K562 (cell line): ENCODE data around the gene NARF. TPM values are rescaled to one million over a fixed set of nuclear protein-coding genes. Genes with fewer than 3 reads are reported as not detected.

Source experiments
- BRD4 ChIP-seq: fragments of 200-600 bp; sonication (generic); IDR thresholded peaks from 2 replicates; pipeline ENCODE4 v1.6.1; 2017; ENCODE audit warnings: inconsistent platforms
- CBX3 ChIP-seq, 2 experiments: IDR thresholded peaks; 1 replicate in 1 of 2; 2 replicates in 1 of 2; pipeline ENCODE4 v1.6.1; 2012; ENCODE audit warnings: inconsistent platforms in 2 of 2, low read length in 2 of 2, borderline replicate concordance in 1 of 2, control low read depth in 1 of 2
- CC2D1A ChIP-seq: fragments of 450-650 bp; IDR thresholded peaks from 2 replicates; pipeline ENCODE4 v1.6.1; 2017; ENCODE audit warnings: mild to moderate bottlenecking
- CEBPB ChIP-seq: fragments of 450-650 bp; IDR thresholded peaks from 2 replicates; pipeline ENCODE4 v1.6.1; 2016; ENCODE audit warnings: missing genetic modification characterization, missing compliant biosample characterization
- CEBPG ChIP-seq, 3 experiments: fragments of 200-800 bp in 1 of 3; sonication (Bioruptor generic) in 1 of 3; sonication (generic) in 1 of 3; formaldehyde crosslinking in 1 of 3; IDR thresholded peaks in 2 of 3; conservative IDR thresholded peaks in 1 of 3; 2 replicates each; pipeline versions ENCODE4 v1.6.1 to v1.8.0; 2016 to 2022; ENCODE audit warnings: missing compliant biosample characterization in 2 of 3, missing genetic modification characterization in 2 of 3, mild to moderate bottlenecking in 1 of 3, missing genetic modification reagents in 1 of 3
- DEAF1 ChIP-seq: fragments of 450-650 bp; formaldehyde crosslinking; IDR thresholded peaks from 2 replicates; pipeline ENCODE4 v1.4.0; 2020; ENCODE audit warnings: mild to moderate bottlenecking, moderate library complexity
- ELF1 ChIP-seq: fragments of 200-800 bp; sonication (Bioruptor generic); IDR thresholded peaks from 2 replicates; pipeline ENCODE4 v1.6.1; 2016; ENCODE audit warnings: missing genetic modification characterization, missing compliant biosample characterization
- ETS2 ChIP-seq: IDR thresholded peaks from 2 replicates; pipeline ENCODE4 v1.6.1; 2016; ENCODE audit warnings: borderline replicate concordance, missing genetic modification characterization, mild to moderate bottlenecking, moderate library complexity, missing compliant biosample characterization; ENCODE audit not compliant: poor library complexity, severe bottlenecking
- ETV5 ChIP-seq: sonication (generic); formaldehyde crosslinking; IDR thresholded peaks from 2 replicates; pipeline ENCODE4 v1.4.0; 2020; ENCODE audit warnings: low read depth, mild to moderate bottlenecking, missing genetic modification reagents
- HDAC6 ChIP-seq: IDR thresholded peaks from 2 replicates; pipeline ENCODE4 v1.6.1; 2012; ENCODE audit warnings: low read depth, mild to moderate bottlenecking, control low read depth, inconsistent platforms, low read length, moderate library complexity
- ILF3 ChIP-seq: fragments of 450-650 bp; IDR thresholded peaks from 2 replicates; pipeline ENCODE4 v1.6.1; 2018; ENCODE audit warnings: antibody characterized with exemption, mild to moderate bottlenecking, moderate library complexity, borderline replicate concordance
- MCM5 ChIP-seq: fragments of 450-650 bp; IDR thresholded peaks from 2 replicates; pipeline ENCODE4 v1.6.1; 2016; ENCODE audit warnings: low read depth
- MTA3 ChIP-seq: fragments of 450-650 bp; formaldehyde crosslinking; IDR thresholded peaks from 2 replicates; pipeline ENCODE4 v1.6.1; 2017; ENCODE audit warnings: mild to moderate bottlenecking, borderline replicate concordance
- NBN ChIP-seq: fragments of 450-650 bp; IDR thresholded peaks from 2 replicates; pipeline ENCODE4 v1.6.1; 2016; ENCODE audit warnings: low read depth, mild to moderate bottlenecking
- PHF21A ChIP-seq: fragments of 450-650 bp; IDR thresholded peaks from 2 replicates; pipeline ENCODE4 v1.6.1; 2017; ENCODE audit warnings: low read depth, borderline replicate concordance
- SMARCB1 ChIP-seq: IDR thresholded peaks from 2 replicates; pipeline ENCODE4 v1.6.1; 2011; ENCODE audit warnings: improper control_type of control experiment, low read depth; ENCODE audit not compliant: insufficient read length
- SREBF2 ChIP-seq: sonication (generic); formaldehyde crosslinking; IDR thresholded peaks from 2 replicates; pipeline ENCODE4 v1.4.0; 2020; ENCODE audit warnings: mild to moderate bottlenecking, missing genetic modification reagents
- TCF7 ChIP-seq: sonication (generic); IDR thresholded peaks from 2 replicates; pipeline ENCODE4 v1.6.1; 2016; ENCODE audit warnings: antibody characterized with exemption, borderline replicate concordance
- USF1 ChIP-seq: sonication (generic); formaldehyde crosslinking; IDR thresholded peaks from 2 replicates; pipeline ENCODE4 v1.9.0; 2022; ENCODE audit warnings: mild to moderate bottlenecking, missing genetic modification reagents
- ZBTB9 ChIP-seq: fragments of 450-650 bp; formaldehyde crosslinking; IDR thresholded peaks from 2 replicates; pipeline ENCODE4 v1.4.0; 2020; ENCODE audit warnings: mild to moderate bottlenecking, moderate library complexity
- ZKSCAN1 ChIP-seq: fragments of 150-350 bp; IDR thresholded peaks from 2 replicates; pipeline ENCODE4 v1.6.1; 2016; ENCODE audit warnings: low read depth, low read length
- ZNF143 ChIP-seq: sonication (generic); formaldehyde crosslinking; IDR thresholded peaks from 2 replicates; pipeline ENCODE4 v1.9.0; 2022; ENCODE audit warnings: mild to moderate bottlenecking, missing genetic modification reagents
- ZNF764 ChIP-seq: fragments of 250-450 bp; sonication (Bioruptor Pico); IDR thresholded peaks from 2 replicates; pipeline ENCODE4 v1.4.0; 2020; ENCODE audit warnings: low read depth, mild to moderate bottlenecking, moderate library complexity
- ZNF830 ChIP-seq: fragments of 250-450 bp; sonication (Bioruptor Pico); IDR thresholded peaks from 2 replicates; pipeline ENCODE4 v1.5.0; 2021; ENCODE audit warnings: mild to moderate bottlenecking
- polyA plus RNA-seq, 8 experiments: library from polyadenylated mRNA; depleted of rRNA in 4 of 8; stranded (reverse) in 5 of 8; unstranded in 3 of 8; fragments of >200 nt; fragmentation: Nextera tagmentation in 2 of 8; fragmentation: Illumina TruSeq in 1 of 8; extraction: Ambion mirVana in 2 of 8; extraction: Trizol in 1 of 8; gene quantifications; 2 replicates each; pipeline versions ENCODE4 v1.2.1 to v1.2.3, GENCODE V29; 2011 to 2014; ENCODE audit warnings: inconsistent platforms in 1 of 8, missing spikeins in 1 of 8
- total RNA-seq, 7 experiments: library from RNA; depleted of rRNA in 6 of 7; stranded (reverse); fragments of >200 nt in 6 of 7; fragmentation: Illumina TruSeq in 2 of 7; extraction: Trizol in 2 of 7; gene quantifications; 2 replicates each; pipeline versions ENCODE4 v1.2.1 to v1.2.3, GENCODE V29; 2011 to 2021; ENCODE audit warnings: low replicate concordance in 1 of 7

Gene NARF
- total and polyA plus RNA-seq, 9 of the 15 experiments (the other 6 are each of a cell fraction or from before 2014, with no cell fraction given), result 60.4 to 423 (median 132) TPM

- TF ChIP-seq ZNF143 (CRISPR knock-in tag) (peak; percentile 55; the same call in 1 of the 2 replicates), HDAC6 (peak; percentile 88; the same call in 1 of the 2 replicates), ZNF764 (CRISPR knock-in tag) (peak; percentile 89), SMARCB1 (no peak), MTA3 (peak; percentile 85; the same call in 1 of the 2 replicates), TCF7 (no peak), ZBTB9 (CRISPR knock-in tag) (no peak), ETS2 (tag) (no peak), USF1 (peak; percentile 73), CBX3 (IDR thresholded peaks at IDR 0.05; ENCODE audit: borderline replicate concordance in 1 of 2, low read length in 2 of 2) (peak in 1 of 2 experiments; percentile 65; a peak in 1 of 3 replicates), ILF3 (no peak), PHF21A (peak; percentile 88), MCM5 (no peak), ZKSCAN1 (peak; percentile 67; the same call in 1 of the 2 replicates), CC2D1A (peak; percentile 38; the same call in 1 of the 2 replicates), NBN (peak; percentile 94), ETV5 (peak; percentile 76), SREBF2 (CRISPR knock-in tag) (no peak), ELF1 (tag) (0 out of 2 replicates have a peak, but pooled peaks have one; percentile 47), ZNF830 (CRISPR knock-in tag) (0 out of 2 replicates have a peak, but pooled peaks have one; percentile 17), DEAF1 (CRISPR knock-in tag) (peak; percentile 52; the same call in 1 of the 2 replicates), CEBPB (tag) (peak; percentile 85), BRD4 (peak; percentile 95; the same call in 1 of the 2 replicates), CEBPG (CRISPR knock-in tag; IDR thresholded peaks at IDR 0.05) (peak; percentile 86), CEBPG (tag; conservative IDR thresholded peaks at IDR 0.05 in 1 of 2, IDR thresholded peaks at IDR 0.05 in 1 of 2) (peak; percentile 50 to 61)
Measured at GRCh38 chr17:82494236-82495055, 35.9 kb downstream of the NARF start (continued).
